Suppressor macrophage (primary cell): ENCODE data around the gene ENOX1.
A peak's percentile ranks its signal among the peaks of the same experiment; 100 is the strongest.

Experiments used
- DNase-seq, 4 experiments: peaks; one replicate each; pipeline ENCODE4 v3.0.0-alpha.2; 2020 to 2022

ENOX1 gene

GRCh38 chr13:43665388-43665787 lies 121.4 kb downstream of the ENOX1 start:
- no peak for DNase-seq

GRCh38 chr13:43664700-43665191 lies 122.0 kb downstream of the ENOX1 start:
- no peak for DNase-seq

- DNase-seq = peak in 2 of 4 experiments; percentile 3 to 12
Measured at GRCh38 chr13:43663474-43664090, 123.2 kb downstream of the ENOX1 start.

- no peak for DNase-seq
Measured at GRCh38 chr13:43662976-43663375, 123.8 kb downstream of the ENOX1 start.

- DNase-seq = no peak
Measured at GRCh38 chr13:43661161-43661830, 125.5 kb downstream of the ENOX1 start.

- DNase-seq = no peak
Measured at GRCh38 chr13:43657485-43657884, 129.3 kb downstream of the ENOX1 start.

DNA sequence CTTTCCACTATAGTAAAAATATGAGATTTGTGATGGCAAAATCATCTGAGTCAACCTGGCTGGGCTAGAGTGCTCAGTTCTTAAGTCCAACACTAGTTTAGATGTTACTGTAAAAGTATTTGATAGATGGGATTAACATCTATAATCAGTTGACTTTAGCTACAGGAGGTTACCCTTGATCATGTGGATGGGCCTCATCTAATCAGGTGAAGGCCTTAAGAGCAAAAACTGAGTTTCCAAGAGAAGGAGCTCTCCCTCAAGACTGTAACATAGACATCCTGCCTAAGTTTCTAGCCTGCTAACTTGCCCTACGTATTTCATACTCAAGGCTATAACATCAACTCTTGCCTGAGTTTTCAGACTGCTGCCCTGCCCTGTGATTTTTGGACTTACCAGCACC lies 132.8 kb downstream of the ENOX1 start:
- no peak for DNase-seq

GRCh38 chr13:43653395-43653794 lies 133.4 kb downstream of the ENOX1 start:
- no peak for DNase-seq

DNA sequence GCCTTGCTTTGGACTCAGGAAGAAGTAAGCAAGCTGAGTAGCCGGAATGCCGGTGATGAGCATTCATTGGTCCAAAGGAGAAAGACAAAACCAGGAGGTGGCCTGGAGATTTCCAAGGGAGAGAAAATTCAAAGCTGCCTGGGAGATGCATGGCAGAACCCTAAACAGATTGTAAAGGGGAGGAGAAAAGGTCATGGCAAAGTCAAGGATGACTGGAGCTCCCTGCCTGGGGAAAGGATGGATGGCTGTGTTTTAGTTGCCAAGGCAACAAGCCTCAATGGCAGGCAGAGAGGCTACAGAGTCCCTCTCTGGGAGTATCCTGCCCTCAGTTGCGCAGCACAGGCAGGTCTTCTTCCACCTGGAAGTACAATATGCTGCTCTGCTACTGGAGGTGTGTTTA lies 134.0 kb downstream of the ENOX1 start:
- DNase-seq = no peak

GRCh38 chr13:43650882-43651281 lies 135.9 kb downstream of the ENOX1 start:
- no peak for DNase-seq

- DNase-seq = no peak
Measured at GRCh38 chr13:43648733-43649132, 138.0 kb downstream of the ENOX1 start.

DNA sequence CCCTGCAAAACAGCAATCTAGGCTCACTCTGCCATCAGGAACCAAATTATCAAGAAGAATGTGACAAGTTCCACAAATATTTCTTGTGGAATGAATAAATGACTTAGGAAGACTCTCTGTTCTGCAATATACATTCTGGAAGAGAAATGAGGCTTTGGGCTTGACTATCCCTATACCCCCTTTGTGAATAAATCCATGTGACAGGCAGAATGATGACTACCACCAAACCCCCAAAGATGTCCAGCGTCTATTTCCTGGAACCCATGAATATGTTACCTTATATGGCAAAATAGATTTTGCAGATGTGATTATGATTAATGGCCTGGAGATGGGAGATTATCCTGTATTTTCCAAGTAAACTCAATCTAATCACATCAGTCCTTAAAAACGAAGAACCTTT lies 139.3 kb downstream of the ENOX1 start:
- DNase-seq = no peak

DNA sequence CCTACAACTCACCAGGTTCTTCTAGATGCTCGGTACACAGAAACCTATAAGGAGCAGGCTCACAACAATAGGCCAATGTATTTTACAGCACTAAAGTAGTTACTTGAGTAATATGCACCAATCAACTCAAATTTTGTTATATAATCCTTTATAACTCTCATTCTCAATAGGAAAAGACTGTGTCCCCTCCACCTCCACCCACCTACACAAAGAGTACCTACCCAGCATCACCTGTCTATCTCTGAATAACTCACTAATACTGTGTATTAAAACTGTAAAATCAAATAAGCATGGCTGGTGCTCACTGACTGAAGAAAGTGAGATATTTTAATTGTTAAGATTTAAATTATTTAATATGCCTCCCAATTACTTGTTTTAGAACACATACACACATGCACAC lies 146.3 kb downstream of the ENOX1 start:
- DNase-seq = no peak

- DNase-seq = no peak
Measured at GRCh38 chr13:43631106-43631505, 155.7 kb downstream of the ENOX1 start.

DNA sequence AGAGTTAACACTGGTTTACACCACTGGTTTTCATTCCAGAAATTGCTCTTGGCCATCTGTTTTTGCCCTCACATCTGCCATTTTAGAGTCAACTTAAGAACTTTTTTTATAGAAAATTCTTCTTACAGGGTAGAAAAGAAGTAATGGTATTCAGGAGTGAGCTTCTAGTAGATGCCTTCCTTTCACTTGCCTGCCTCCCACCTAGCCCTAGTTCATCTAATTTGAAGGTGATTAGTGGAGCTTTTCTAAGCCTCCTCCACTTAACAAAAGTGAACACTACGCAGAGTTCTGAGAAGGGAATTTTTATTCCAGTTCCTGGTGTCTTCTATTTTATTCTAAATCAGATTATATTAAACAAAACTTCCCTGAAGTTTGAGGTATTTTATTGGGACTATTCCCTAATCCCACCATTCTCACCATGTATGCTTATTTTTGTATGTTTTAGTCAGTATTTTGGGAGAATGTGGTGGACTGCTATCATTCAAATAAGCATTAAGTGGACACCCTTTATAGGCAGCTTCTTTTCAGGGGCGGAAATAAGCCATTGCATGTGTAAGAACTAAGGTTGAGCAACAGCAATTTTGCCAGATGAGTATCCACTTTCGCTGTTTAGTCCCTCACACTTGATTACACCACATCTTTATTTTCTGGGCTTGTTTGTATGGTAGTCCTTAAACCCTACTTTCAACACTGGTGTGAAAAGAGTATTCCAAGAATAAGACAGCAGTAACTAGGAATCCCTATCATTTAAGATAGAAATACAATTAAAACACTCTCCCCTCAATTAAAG lies 156.9 kb downstream of the ENOX1 start:
- DNase-seq = peak in 1 of 4 experiments; percentile 7

GRCh38 chr13:43626994-43627393 lies 159.8 kb downstream of the ENOX1 start:
- no peak for DNase-seq

- DNase-seq = no peak
Measured at GRCh38 chr13:43614063-43614462, 172.7 kb downstream of the ENOX1 start.

- DNase-seq = no peak
Measured at GRCh38 chr13:43611281-43612273, 175.2 kb downstream of the ENOX1 start.

- no peak for DNase-seq
Measured at GRCh38 chr13:43608400-43609137, 178.2 kb downstream of the ENOX1 start.

- no peak for DNase-seq
Measured at GRCh38 chr13:43597599-43597945, 189.2 kb downstream of the ENOX1 start.

DNA sequence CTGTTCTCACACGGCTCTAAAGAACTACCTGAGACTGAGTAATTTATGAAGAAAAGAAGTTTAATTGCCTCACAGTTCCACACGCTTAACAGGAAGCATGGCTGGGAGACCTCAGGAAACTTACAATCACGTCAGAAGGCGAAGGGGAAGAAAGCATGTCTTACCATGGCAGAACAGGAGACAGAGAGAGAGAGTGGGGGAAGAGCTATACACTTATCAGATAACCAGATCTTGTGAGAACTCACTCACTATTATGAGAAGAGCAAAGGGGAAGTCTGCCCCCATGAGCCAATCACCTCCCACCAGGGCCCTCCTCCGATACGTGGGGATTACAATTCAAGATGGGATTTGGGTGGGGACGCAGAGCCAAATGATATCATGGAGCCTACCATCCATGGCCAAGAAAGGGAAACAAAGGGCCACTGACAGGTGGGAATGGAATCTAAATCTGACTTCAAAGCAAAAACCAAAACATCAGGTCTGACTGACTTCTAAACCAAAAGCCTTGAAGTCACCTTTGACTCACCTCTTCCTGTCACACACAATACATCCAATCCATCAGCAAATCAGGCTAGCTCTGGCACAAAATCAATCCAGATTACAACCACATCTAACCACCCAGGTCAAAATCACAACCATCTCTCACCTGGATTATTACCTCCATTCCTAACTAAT lies 189.7 kb downstream of the ENOX1 start:
- no peak for DNase-seq
